ENCODE measurements around the gene PIR.

- TF ChIP-seq, protein P1, sequence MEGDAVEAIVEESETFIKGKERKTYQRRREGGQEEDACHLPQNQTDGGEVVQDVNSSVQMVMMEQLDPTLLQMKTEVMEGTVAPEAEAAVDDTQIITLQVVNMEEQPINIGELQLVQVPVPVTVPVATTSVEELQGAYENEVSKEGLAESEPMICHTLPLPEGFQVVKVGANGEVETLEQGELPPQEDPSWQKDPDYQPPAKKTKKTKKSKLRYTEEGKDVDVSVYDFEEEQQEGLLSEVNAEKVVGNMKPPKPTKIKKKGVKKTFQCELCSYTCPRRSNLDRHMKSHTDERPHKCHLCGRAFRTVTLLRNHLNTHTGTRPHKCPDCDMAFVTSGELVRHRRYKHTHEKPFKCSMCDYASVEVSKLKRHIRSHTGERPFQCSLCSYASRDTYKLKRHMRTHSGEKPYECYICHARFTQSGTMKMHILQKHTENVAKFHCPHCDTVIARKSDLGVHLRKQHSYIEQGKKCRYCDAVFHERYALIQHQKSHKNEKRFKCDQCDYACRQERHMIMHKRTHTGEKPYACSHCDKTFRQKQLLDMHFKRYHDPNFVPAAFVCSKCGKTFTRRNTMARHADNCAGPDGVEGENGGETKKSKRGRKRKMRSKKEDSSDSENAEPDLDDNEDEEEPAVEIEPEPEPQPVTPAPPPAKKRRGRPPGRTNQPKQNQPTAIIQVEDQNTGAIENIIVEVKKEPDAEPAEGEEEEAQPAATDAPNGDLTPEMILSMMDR (IDR thresholded peaks at IDR 0.05) = no peak
- TF ChIP-seq POLR2A (IDR thresholded peaks at IDR 0.05) = no peak
- TF ChIP-seq EP300 (IDR thresholded peaks at IDR 0.05) = no peak
- TF ChIP-seq POLR2AphosphoS5 (IDR thresholded peaks at IDR 0.05) = no peak
Measured at GRCh38 chrX:15413101-15413500, 80.0 kb downstream of the PIR start.
